Measurements from ENCODE around the gene VIPR2.

- TF ChIP-seq CTCF (IDR thresholded peaks at IDR 0.05), result no peak
- no peak for TF ChIP-seq EZH2 (IDR thresholded peaks at IDR 0.05)
- TF ChIP-seq EZH2phosphoT487 (IDR thresholded peaks at IDR 0.05), result no peak
Measured at GRCh38 chr7:159139202-159139601, 5.5 kb downstream of the VIPR2 start.
